ENCODE data around the gene ITPA.

ITPA gene

DNA sequence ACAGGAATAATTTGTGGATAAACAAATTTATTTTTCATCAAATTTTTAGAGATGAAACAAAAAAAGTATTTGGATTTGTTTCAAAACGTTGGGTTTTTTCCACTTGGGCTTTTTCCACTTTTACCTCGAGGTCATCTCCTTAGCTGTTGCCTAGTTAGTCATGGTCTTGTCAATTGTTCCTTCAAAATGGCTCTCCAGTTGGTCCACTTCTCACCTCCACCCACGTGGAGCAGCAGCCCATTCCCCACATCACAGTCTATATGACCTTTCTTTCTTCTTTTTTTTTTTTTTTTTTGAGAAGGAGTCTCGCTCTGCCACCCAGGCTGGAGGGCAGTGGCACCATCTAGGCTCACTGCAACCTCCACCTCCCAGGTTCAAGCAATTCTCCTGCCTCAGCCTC, 36.4 kb downstream of the ITPA start:
- peaks cover 0 to 6% (median 1%) of the 10 kb centered on the region in 4 experiments for H3K36me3 ChIP-seq (ENCODE audit: control insufficient read depth in 4 of 4, insufficient read depth in 4 of 4, low read length in 3 of 4)
- peaks cover 0 to 11% (median 9%) of the 10 kb centered on the region in 4 experiments for H3K4me1 ChIP-seq (ENCODE audit: control extremely low read depth in 1 of 4, control insufficient read depth in 4 of 4, insufficient read depth in 4 of 4, low read length in 3 of 4)
- no peaks in the 10 kb centered on the region for H3K9me3 ChIP-seq (ENCODE audit: control extremely low read depth in 1 of 5, control insufficient read depth in 4 of 5, insufficient read depth in 2 of 5, low read depth in 1 of 5, low read length in 4 of 5)
- no peak overlapping the region for H3K4me3 ChIP-seq (ENCODE audit: control insufficient read depth in 1 of 7, extremely low read depth in 1 of 7, insufficient read depth in 4 of 7, low read depth in 2 of 7, low read length in 6 of 7)
- no peak for DNase-seq
- ChIA-PET POLR2A (no interaction called here), CTCF (interaction anchor here (0.9 to 1.5 kb wide), 2 partner anchors 17 to 28 kb away, joined by 4 to 9 read pairs; no protein-coding TSS in a partner anchor)
- H3K27ac ChIP-seq (ENCODE audit: insufficient read depth in 1 of 2, low read depth in 1 of 2, low read length in 2 of 2, poor library complexity in 1 of 2, severe bottlenecking in 2 of 2): no peak overlapping the region
- peaks cover 11 to 72% (median 24%) of the 10 kb centered on the region in 5 experiments for H3K27me3 ChIP-seq (replicated peaks in 2 of 5; ENCODE audit: control insufficient read depth in 4 of 5, insufficient read depth in 5 of 5, low read length in 4 of 5)
- WGBS (ENCODE audit: insufficient coverage): 81% methylated on average over 3 of the region's 4 CpGs

DNA sequence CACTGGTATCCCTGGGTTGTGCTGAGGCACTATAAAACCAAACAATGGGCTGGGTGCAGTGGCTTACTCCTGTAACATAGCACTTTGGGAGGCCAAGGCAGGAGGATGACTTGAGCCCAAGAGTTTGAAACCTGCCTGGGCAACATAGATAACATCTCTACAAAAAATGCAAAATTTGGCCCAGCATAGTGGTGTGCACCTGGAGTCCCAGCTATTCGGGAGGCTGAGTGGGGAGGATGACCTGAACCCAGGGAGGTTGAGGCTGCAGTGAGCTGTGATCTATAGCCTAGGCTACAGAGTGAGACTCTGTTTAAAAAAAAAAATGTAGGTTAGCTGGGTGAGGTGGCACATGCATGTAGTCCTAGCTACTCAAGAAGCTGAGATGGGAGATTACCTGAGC, 37.4 kb downstream of the ITPA start:
- Histone ChIP-seq H3K27me3 (replicated peaks in 2 of 5; ENCODE audit: control insufficient read depth in 4 of 5, insufficient read depth in 5 of 5, low read length in 4 of 5) (peaks cover 11 to 62% (median 18%) of the 10 kb centered on the region in 5 experiments), H3K36me3 (ENCODE audit: control insufficient read depth in 4 of 4, insufficient read depth in 4 of 4, low read length in 3 of 4) (peaks cover 0 to 14% (median 4%) of the 10 kb centered on the region in 4 experiments), H3K9me3 (ENCODE audit: control extremely low read depth in 1 of 5, control insufficient read depth in 4 of 5, insufficient read depth in 2 of 5, low read depth in 1 of 5, low read length in 4 of 5) (no peaks in the 10 kb centered on the region), H3K4me3 (ENCODE audit: control insufficient read depth in 1 of 7, extremely low read depth in 1 of 7, insufficient read depth in 4 of 7, low read depth in 2 of 7, low read length in 6 of 7) (no peak overlapping the region), H3K4me1 (ENCODE audit: control extremely low read depth in 1 of 4, control insufficient read depth in 4 of 4, insufficient read depth in 4 of 4, low read length in 3 of 4) (peaks cover 0 to 11% (median 9%) of the 10 kb centered on the region in 4 experiments), H3K27ac (ENCODE audit: insufficient read depth in 1 of 2, low read depth in 1 of 2, low read length in 2 of 2, poor library complexity in 1 of 2, severe bottlenecking in 2 of 2) (no peak overlapping the region)
- CTCF ChIA-PET: interaction anchor here (0.6 to 4.6 kb wide), 4 partner anchors 24 to 470 kb away, joined by 3 to 18 read pairs (median 4); no protein-coding TSS in a partner anchor
- 100% methylated on average over 1 of the region's 1 CpG for WGBS (ENCODE audit: insufficient coverage)
- DNase-seq: no peak
- POLR2A ChIA-PET: no interaction called here

DNA sequence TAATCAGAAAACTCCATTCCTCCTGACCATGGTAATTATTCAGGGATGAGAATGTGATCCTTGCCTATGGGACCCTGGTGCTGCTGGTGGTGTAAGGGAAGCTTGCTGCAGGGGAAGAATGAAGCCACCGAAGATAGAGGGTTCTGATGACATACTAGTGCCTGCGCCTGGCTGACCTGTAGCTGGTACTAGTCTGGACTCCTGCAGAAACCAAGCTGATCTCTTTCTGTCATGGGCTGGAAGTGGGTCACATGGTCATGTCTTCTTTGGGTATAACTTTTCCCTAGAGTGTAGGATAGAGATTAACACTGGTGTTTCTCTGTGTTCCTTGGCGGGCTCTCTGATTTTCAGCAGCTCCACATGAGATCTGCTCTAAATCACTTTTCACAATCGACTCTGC, 38.3 kb downstream of the ITPA start:
- peaks cover 11 to 55% (median 15%) of the 10 kb centered on the region in 5 experiments for H3K27me3 ChIP-seq (replicated peaks in 2 of 5; ENCODE audit: control insufficient read depth in 4 of 5, insufficient read depth in 5 of 5, low read length in 4 of 5)
- DNase-seq: no peak
- ChIA-PET POLR2A (interaction anchor here (0.6 kb wide), 1 partner anchor 85 kb away, joined by 3 read pairs; no protein-coding TSS in a partner anchor), CTCF (interaction anchor here (0.8 to 4.6 kb wide), 5 partner anchors 16 to 29 kb away, joined by 3 to 18 read pairs (median 4); no protein-coding TSS in a partner anchor)
- H3K9me3 ChIP-seq (ENCODE audit: control extremely low read depth in 1 of 5, control insufficient read depth in 4 of 5, insufficient read depth in 2 of 5, low read depth in 1 of 5, low read length in 4 of 5): no peaks in the 10 kb centered on the region
- peaks cover 1 to 24% (median 11%) of the 10 kb centered on the region in 4 experiments for H3K36me3 ChIP-seq (ENCODE audit: control insufficient read depth in 4 of 4, insufficient read depth in 4 of 4, low read length in 3 of 4)
- no peak overlapping the region for H3K27ac ChIP-seq (ENCODE audit: insufficient read depth in 1 of 2, low read depth in 1 of 2, low read length in 2 of 2, poor library complexity in 1 of 2, severe bottlenecking in 2 of 2)
- H3K4me3 ChIP-seq (ENCODE audit: control insufficient read depth in 1 of 7, extremely low read depth in 1 of 7, insufficient read depth in 4 of 7, low read depth in 2 of 7, low read length in 6 of 7): no peak overlapping the region
- 81% methylated on average over 4 of the region's 4 CpGs for WGBS (ENCODE audit: insufficient coverage)
- H3K4me1 ChIP-seq (ENCODE audit: control extremely low read depth in 1 of 4, control insufficient read depth in 4 of 4, insufficient read depth in 4 of 4, low read length in 3 of 4): peaks cover 0 to 11% (median 9%) of the 10 kb centered on the region in 4 experiments

DNA sequence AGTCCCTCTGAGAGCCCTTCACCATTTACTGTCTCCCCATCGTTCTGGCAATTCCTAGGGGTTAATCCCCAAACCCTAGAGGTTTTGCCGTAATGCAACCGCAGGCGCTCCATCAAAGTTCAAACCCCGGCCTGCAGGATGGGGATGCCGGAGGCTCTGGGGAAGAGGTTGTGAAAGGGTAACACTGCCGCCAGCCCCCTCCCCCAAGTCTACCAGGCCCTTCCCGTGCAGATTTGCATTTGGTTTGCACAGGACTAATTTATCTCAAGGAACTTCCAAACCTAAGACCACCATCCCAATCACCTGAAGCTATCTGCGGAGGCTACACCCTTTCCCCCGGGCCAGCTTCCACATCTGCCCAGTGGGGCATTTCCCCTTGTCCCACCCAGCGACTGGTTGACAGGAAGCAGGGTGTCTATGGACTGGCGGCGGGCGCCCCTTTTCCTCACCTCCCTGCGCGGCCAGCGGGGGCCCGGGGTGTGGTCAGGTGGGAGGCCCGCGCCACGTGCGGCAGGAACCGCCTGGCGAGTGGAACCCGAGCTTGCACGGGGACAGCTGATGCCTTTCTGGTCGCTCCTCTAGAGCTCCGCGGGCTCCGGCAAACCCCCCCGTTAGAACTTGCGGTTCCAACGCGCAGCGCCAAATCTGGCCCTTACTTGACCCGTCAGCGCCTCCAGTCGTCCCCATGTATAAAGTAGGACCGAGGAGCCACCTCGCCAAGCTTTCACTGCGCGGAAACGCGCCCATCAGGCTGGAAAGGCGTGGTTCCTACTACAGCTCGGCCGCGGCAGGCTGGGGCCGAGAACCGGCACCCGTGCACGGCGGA, 39.1 kb downstream of the ITPA start:
- Histone ChIP-seq H3K4me3 (ENCODE audit: control insufficient read depth in 1 of 7, extremely low read depth in 1 of 7, insufficient read depth in 4 of 7, low read depth in 2 of 7, low read length in 6 of 7) (peak overlapping the region in 5 of 7 experiments; percentile 32 to 62 (median 48)), H3K27ac (ENCODE audit: insufficient read depth in 1 of 2, low read depth in 1 of 2, low read length in 2 of 2, poor library complexity in 1 of 2, severe bottlenecking in 2 of 2) (no peak overlapping the region), H3K36me3 (ENCODE audit: control insufficient read depth in 4 of 4, insufficient read depth in 4 of 4, low read length in 3 of 4) (peaks cover 3 to 28% (median 13%) of the 10 kb centered on the region in 4 experiments), H3K9me3 (ENCODE audit: control extremely low read depth in 1 of 5, control insufficient read depth in 4 of 5, insufficient read depth in 2 of 5, low read depth in 1 of 5, low read length in 4 of 5) (no peaks in the 10 kb centered on the region), H3K4me1 (ENCODE audit: control extremely low read depth in 1 of 4, control insufficient read depth in 4 of 4, insufficient read depth in 4 of 4, low read length in 3 of 4) (peaks cover 0 to 11% (median 9%) of the 10 kb centered on the region in 4 experiments), H3K27me3 (replicated peaks in 2 of 5; ENCODE audit: control insufficient read depth in 4 of 5, insufficient read depth in 5 of 5, low read length in 4 of 5) (peaks cover 11 to 54% (median 15%) of the 10 kb centered on the region in 5 experiments)
- ChIA-PET POLR2A (interaction anchor here (0.6 to 0.9 kb wide), 3 partner anchors 65 to 95 kb away, joined by 3 to 4 read pairs (median 3); no protein-coding TSS in a partner anchor), CTCF (interaction anchor here (0.8 to 4.6 kb wide), 10 partner anchors 11 to 195 kb away, joined by 3 to 18 read pairs (median 6); no protein-coding TSS in a partner anchor)
- DNase-seq: peak; percentile 50 to 65 (median 63)
- 4% methylated on average over 49 of the region's 53 CpGs for WGBS (ENCODE audit: insufficient coverage)

DNA sequence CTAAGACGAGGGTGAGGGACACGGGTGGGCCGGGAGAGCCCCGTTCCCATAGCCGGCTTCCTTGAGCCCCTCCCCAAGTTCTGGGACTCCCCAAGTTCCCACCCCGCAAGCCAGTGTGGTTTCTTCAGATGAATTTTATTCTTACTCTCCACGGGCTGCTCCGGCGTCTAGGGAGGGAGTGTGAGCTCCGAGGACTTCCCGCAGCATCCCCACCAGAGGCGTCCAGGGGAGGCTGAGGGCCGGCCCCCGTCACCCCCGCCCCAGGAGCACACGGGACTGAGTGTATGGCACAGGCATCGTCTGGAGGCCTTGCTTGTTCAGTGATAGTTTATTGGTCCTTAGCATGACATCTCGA, 39.7 kb downstream of the ITPA start:
- Histone ChIP-seq H3K27ac (ENCODE audit: insufficient read depth in 1 of 2, low read depth in 1 of 2, low read length in 2 of 2, poor library complexity in 1 of 2, severe bottlenecking in 2 of 2) (no peak overlapping the region), H3K27me3 (replicated peaks in 2 of 5; ENCODE audit: control insufficient read depth in 4 of 5, insufficient read depth in 5 of 5, low read length in 4 of 5) (peaks cover 11 to 50% (median 15%) of the 10 kb centered on the region in 5 experiments), H3K36me3 (ENCODE audit: control insufficient read depth in 4 of 4, insufficient read depth in 4 of 4, low read length in 3 of 4) (peaks cover 7 to 34% (median 15%) of the 10 kb centered on the region in 4 experiments), H3K4me1 (ENCODE audit: control extremely low read depth in 1 of 4, control insufficient read depth in 4 of 4, insufficient read depth in 4 of 4, low read length in 3 of 4) (peaks cover 0 to 11% (median 9%) of the 10 kb centered on the region in 4 experiments), H3K4me3 (ENCODE audit: control insufficient read depth in 1 of 7, extremely low read depth in 1 of 7, insufficient read depth in 4 of 7, low read depth in 2 of 7, low read length in 6 of 7) (peak overlapping the region in 5 of 7 experiments; percentile 32 to 62 (median 48)), H3K9me3 (ENCODE audit: control extremely low read depth in 1 of 5, control insufficient read depth in 4 of 5, insufficient read depth in 2 of 5, low read depth in 1 of 5, low read length in 4 of 5) (no peaks in the 10 kb centered on the region)
- WGBS (ENCODE audit: insufficient coverage): 2% methylated on average over 7 of the region's 18 CpGs
- POLR2A ChIA-PET: interaction anchor here (0.6 to 0.9 kb wide), 2 partner anchors 65 to 96 kb away, joined by 3 to 4 read pairs; no protein-coding TSS in a partner anchor
- CTCF ChIA-PET: interaction anchor here (0.8 to 4.6 kb wide), 12 partner anchors 10 to 195 kb away, joined by 3 to 18 read pairs (median 6); no protein-coding TSS in a partner anchor
- DNase-seq: peak in 1 of 3 donors; percentile 7

DNA sequence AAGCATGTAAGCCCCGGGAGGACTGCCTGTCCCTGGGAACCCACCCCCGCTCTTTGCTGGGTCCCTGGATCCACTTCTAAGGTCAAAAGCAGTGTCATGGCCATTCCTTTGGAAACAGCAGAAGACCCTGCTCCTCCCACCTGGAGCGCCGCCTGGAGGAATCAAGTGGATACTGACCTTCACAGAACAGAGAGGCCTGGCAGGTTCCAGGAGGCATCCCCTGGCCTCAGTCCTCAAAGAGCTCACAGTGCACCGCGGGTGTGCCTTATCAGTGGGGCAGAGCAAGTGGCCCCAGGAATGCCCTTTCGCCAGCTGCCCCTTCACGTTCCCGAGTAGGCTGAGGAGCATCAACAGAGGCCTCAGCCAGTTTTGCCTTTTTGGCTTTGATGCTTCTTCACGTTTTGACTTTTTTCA, 40.8 kb downstream of the ITPA start:
- peak in 1 of 3 donors; percentile 14 for DNase-seq
- H3K27ac ChIP-seq (ENCODE audit: insufficient read depth in 1 of 2, low read depth in 1 of 2, low read length in 2 of 2, poor library complexity in 1 of 2, severe bottlenecking in 2 of 2): no peak overlapping the region
- H3K9me3 ChIP-seq (ENCODE audit: control extremely low read depth in 1 of 5, control insufficient read depth in 4 of 5, insufficient read depth in 2 of 5, low read depth in 1 of 5, low read length in 4 of 5): no peaks in the 10 kb centered on the region
- peaks cover 0 to 11% (median 9%) of the 10 kb centered on the region in 4 experiments for H3K4me1 ChIP-seq (ENCODE audit: control extremely low read depth in 1 of 4, control insufficient read depth in 4 of 4, insufficient read depth in 4 of 4, low read length in 3 of 4)
- H3K36me3 ChIP-seq (ENCODE audit: control insufficient read depth in 4 of 4, insufficient read depth in 4 of 4, low read length in 3 of 4): peaks cover 7 to 43% (median 20%) of the 10 kb centered on the region in 4 experiments
- H3K4me3 ChIP-seq (ENCODE audit: control insufficient read depth in 1 of 7, extremely low read depth in 1 of 7, insufficient read depth in 4 of 7, low read depth in 2 of 7, low read length in 6 of 7): no peak overlapping the region
- WGBS (ENCODE audit: insufficient coverage): 88% methylated on average over 9 of the region's 10 CpGs
- ChIA-PET CTCF (interaction anchor here (0.7 to 4.6 kb wide), 8 partner anchors 9 to 197 kb away, joined by 3 to 18 read pairs (median 4); no protein-coding TSS in a partner anchor), POLR2A (no interaction called here)
- peaks cover 11 to 41% (median 13%) of the 10 kb centered on the region in 5 experiments for H3K27me3 ChIP-seq (replicated peaks in 2 of 5; ENCODE audit: control insufficient read depth in 4 of 5, insufficient read depth in 5 of 5, low read length in 4 of 5)

Data from common myeloid progenitor, CD34-positive (primary cell).